Subcutaneous adipose tissue (tissue), 4 donors: ENCODE data around the gene RAB40C. TPM values are rescaled to one million over a fixed set of nuclear protein-coding genes. Genes with fewer than 3 reads are reported as not detected.

Experiments used
- total RNA-seq, 4 donors: library from RNA; depleted of rRNA; stranded (reverse); fragments of >200 nt; gene quantifications; one replicate each; pipeline ENCODE4 v1.1.0, GENCODE V29; 2016
- TF ChIP-seq, protein P1 (sequence below): fragments of 450-650 bp; IDR thresholded peaks from one replicate; pipeline ENCODE4 v1.5.1; 2016; ENCODE audit warnings: low read depth, mild to moderate bottlenecking, control low read depth, antibody characterized with exemption, moderate library complexity

Gene RAB40C
- total RNA-seq, 4 donors from 2014 or later: 7.7 to 32.2 (median 12.3) TPM

DNA sequence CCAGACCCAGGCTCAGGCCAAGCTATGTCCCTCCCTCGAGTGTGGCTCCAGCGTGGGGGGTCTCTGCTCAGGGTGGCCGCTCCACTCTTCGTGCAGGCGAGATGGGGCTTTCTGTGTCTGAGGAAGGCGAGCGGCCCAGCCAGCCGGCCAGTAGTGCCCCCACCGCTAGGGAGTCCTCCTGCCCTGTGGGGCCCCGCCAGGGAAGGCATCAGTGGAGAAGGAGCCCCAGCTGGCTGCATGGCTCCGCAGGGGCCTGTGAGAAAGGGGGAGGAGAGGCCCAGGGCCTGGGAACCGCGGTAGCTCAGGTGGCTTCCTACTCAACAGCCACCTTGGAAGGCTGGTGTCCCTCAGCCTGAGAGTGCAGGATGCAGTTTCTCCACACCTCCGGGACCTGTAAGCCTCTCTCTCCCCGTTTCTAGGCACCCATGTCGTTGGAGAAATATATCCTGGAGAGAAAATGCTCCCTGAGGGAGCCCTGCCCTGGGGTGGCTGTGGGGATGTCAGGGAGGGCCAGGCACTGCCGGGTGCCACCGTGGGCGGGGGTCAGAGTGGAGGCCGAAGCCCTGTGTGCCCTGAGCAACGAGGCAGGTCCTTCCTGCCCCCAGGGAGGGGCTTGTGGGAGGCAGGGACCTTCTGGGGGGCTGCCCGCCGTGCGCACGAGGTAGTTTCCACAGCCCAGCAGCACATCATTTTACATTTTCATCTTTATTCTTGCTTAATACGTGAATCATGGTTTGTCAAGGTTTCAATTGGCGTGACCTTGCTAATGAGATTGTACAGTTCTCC, 16.8 kb upstream of the RAB40C start:
- TF ChIP-seq, protein P1, sequence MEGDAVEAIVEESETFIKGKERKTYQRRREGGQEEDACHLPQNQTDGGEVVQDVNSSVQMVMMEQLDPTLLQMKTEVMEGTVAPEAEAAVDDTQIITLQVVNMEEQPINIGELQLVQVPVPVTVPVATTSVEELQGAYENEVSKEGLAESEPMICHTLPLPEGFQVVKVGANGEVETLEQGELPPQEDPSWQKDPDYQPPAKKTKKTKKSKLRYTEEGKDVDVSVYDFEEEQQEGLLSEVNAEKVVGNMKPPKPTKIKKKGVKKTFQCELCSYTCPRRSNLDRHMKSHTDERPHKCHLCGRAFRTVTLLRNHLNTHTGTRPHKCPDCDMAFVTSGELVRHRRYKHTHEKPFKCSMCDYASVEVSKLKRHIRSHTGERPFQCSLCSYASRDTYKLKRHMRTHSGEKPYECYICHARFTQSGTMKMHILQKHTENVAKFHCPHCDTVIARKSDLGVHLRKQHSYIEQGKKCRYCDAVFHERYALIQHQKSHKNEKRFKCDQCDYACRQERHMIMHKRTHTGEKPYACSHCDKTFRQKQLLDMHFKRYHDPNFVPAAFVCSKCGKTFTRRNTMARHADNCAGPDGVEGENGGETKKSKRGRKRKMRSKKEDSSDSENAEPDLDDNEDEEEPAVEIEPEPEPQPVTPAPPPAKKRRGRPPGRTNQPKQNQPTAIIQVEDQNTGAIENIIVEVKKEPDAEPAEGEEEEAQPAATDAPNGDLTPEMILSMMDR: no peak

DNA sequence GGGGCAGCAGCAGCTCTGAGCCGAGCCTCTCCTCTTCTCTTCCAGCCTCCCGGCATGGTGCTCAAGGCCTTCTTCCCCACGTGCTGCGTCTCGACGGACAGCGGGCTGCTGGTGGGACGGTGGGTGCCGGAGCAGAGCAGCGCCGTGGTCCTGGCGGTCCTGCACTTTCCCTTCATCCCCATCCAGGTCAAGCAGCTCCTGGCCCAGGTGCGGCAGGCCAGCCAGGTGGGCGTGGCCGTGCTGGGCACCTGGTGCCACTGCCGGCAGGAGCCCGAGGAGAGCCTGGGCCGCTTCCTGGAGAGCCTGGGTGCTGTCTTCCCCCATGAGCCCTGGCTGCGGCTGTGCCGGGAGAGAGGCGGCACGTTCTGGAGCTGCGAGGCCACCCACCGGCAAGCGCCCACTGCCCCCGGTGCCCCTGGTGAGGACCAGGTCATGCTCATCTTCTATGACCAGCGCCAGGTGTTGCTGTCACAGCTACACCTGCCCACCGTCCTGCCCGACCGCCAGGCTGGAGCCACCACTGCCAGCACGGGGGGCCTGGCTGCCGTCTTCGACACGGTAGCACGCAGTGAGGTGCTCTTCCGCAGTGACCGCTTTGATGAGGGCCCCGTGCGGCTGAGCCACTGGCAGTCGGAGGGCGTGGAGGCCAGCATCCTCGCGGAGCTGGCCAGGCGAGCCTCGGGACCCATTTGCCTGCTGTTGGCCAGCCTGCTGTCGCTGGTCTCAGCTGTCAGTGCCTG, 15.7 kb upstream of the RAB40C start:
- TF ChIP-seq, protein P1: no peak

DNA sequence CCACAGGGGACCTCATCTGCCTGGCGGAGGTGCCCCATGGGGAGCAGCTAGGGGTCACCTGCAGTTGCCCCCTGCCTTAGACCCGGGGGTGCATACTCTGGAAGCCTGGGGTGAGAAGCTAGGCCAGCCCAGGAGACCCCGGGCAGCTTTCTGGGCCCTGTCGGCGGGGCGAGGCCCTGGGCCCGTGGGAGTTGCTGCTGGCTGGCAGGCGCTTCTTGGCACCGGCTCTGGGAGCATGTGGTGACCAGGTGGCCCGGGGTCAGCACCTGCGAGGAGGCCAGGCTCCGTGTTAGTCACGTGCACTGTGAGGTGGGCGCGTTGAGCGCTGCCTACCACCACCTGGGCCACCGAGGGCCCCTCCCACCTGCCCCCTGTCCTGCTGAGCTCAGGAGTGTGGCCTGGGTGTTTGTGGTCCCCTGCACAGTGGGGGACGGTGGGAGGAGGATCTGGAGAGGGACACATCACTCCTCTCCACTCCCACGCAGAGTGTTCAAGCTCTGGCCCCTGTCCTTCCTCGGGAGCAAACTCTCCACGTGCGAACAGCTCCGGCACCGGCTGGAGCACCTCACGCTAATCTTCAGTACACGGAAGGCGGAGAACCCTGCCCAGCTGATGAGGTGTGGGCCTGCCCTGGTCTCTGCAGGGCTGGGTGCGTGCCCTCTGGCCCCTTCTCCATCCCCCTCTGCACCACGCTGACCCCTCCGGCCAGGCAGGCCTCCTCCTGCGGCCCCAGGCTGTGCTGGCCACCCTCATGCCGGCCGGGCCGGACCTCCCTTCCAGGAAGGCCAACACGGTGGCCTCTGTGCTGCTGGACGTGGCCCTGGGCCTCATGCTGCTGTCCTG, 14.3 kb upstream of the RAB40C start:
- TF ChIP-seq, protein P1: no peak

DNA sequence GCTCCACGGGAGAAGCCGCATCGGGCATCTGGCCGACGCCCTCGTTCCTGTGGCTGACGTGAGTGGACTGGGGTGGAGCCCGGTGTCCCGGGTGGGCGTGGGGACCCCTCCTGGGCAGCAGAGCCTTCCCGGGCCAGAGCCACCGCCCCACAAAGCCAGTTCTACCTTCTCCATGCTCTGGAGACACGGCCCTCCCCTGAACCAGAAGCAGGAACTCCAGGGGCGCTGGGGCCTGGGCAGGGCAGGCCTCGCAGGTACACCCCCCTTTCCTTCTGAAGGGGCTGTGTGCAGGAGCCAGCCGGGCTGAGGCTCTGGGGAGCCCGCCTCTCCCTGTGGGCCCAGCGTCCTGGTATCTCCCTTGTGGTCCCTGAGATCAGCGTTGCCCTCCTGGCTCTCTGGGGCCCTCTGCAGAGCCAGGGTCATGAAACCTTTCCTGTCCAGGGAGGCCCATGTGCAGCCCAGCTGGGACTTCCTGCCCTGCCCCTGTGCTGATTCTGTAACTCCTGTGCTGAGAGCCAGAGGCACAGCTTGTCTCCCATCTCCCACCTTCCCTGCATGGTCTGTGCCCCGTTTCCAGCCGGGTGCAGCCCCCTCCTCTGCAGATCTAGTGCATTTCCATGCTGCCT, 13.6 kb upstream of the RAB40C start:
- TF ChIP-seq, protein P1: no peak

DNA sequence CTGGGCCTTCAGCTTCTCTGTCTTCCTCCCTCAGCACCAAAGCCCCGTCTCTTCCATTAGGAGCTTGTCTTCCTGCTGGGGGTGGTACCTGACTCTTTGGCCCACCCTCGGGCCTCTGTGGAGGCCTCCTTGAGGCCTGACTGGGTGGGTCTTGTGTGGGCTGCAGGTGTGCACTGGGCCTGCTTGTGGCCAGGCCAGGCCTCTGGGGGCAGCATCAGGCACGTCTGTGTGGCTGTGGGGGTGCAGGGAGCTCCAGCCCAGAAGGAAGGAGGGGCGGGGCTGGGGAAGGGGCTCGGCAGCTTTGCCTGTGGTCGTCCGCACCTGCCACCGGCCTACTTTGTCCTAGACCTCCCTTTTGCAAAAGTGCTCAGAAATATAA, 13.1 kb upstream of the RAB40C start:
- TF ChIP-seq, protein P1: no peak

DNA sequence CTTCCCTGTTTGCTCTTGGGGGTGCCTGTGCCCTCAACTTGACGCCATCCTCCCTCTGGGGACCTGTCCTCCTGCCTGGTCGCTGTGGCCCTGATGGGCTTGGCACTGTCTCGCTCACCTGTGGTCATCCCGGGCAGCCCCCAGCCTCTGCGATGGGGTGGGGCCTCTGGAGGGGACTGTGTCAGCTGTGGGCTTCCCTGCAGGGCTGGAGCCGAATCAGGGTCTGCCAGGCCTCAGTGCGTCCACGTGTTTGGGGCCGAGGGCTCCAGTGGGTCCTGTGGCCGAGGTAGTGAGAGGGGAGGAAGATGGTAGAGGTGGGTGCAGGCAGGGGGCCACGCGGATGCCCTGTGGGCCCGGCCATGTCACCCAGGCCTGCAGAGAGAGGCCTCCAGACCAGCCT, 12.1 kb upstream of the RAB40C start:
- TF ChIP-seq, protein P1: no peak
